Colonic mucosa (tissue), 4 donors: Measurements from ENCODE around the gene TM9SF1. TPM values are rescaled to one million over a fixed set of nuclear protein-coding genes. Genes with fewer than 3 reads are reported as not detected.
A peak's percentile ranks its signal among the peaks of the same experiment; 100 is the strongest.

Experiments
- DNase-seq: peaks from one replicate; pipeline ENCODE4 v3.0.0-alpha.2; 2020
- H3K27ac ChIP-seq: fragments of 200-600 bp; one replicate; pipeline ENCODE4 v1.8.0; 2021
- H3K27me3 ChIP-seq: fragments of 200-600 bp; one replicate; pipeline ENCODE4 v1.8.0; 2021
- H3K36me3 ChIP-seq: fragments of 200-600 bp; one replicate; pipeline ENCODE4 v1.8.0; 2021
- H3K4me1 ChIP-seq: fragments of 200-600 bp; one replicate; pipeline ENCODE4 v1.8.0; 2021; ENCODE audit warnings: mild to moderate bottlenecking
- H3K4me3 ChIP-seq: fragments of 200-600 bp; one replicate; pipeline ENCODE4 v1.8.0; 2021
- H3K9ac ChIP-seq, 2 donors: one replicate each; pipeline ENCODE4 v1.7.0; 2013; ENCODE audit warnings: control low read depth in 2 of 2, low read depth in 2 of 2, low read length in 2 of 2
- H3K9me3 ChIP-seq: fragments of 200-600 bp; one replicate; pipeline ENCODE4 v1.8.0; 2021
- CTCF ChIP-seq: fragments of 200-600 bp; IDR thresholded peaks from one replicate; pipeline ENCODE4 v1.8.0; 2022; ENCODE audit warnings: antibody characterized with exemption, mild to moderate bottlenecking
- intact Hi-C: fragments of 100-400 bp; cut with DNase I; formaldehyde crosslinking; loops from one replicate; pipeline ENCODE4 v1.14.1; 2022
- total RNA-seq, 2 donors: library from RNA; stranded (reverse); fragmentation: NEBNext Ultra II Directional in 1 of 2; extraction: Animal tissue kit (Norgen Biotek cat#: 25700) in 1 of 2; gene quantifications; one replicate each; pipeline ENCODE4 v1.2.1, GENCODE V29; 2021
- donor health status: healthy.
- donor health status: DM: no; HTN: no; CAD: no.
- donor health status: DM: no; HTN: no; CAD: no.

TM9SF1 gene
- total RNA-seq, 2 donors from 2014 or later: 58.8 to 65.6 TPM

- Histone ChIP-seq H3K9ac (no peak overlapping the region), H3K36me3 (no peaks in the 10 kb centered on the region), H3K9me3 (no peaks in the 10 kb centered on the region), H3K27me3 (no peaks in the 10 kb centered on the region), H3K27ac (no peak overlapping the region), H3K4me3 (no peak overlapping the region), H3K4me1 (no peaks in the 10 kb centered on the region)
- TF ChIP-seq CTCF: no peak
- intact Hi-C loops: no loop called here
- no peak for DNase-seq
Observed at GRCh38 chr14:24185741-24186140, 9.5 kb downstream of the TM9SF1 start.

GRCh38 chr14:24185026-24185425 is 10.2 kb downstream of the TM9SF1 start:
- no peak for TF ChIP-seq CTCF
- DNase-seq: no peak

GRCh38 chr14:24184104-24184970 is 10.9 kb downstream of the TM9SF1 start:
- no peaks in the 10 kb centered on the region for H3K36me3 ChIP-seq
- no peak overlapping the region for H3K4me3 ChIP-seq
- intact Hi-C loops: no loop called here
- DNase-seq: no peak
- no peak for TF ChIP-seq CTCF
- no peak overlapping the region for H3K9ac ChIP-seq
- H3K27ac ChIP-seq: no peak overlapping the region
- no peaks in the 10 kb centered on the region for H3K4me1 ChIP-seq
- no peaks in the 10 kb centered on the region for H3K9me3 ChIP-seq
- H3K27me3 ChIP-seq: no peaks in the 10 kb centered on the region

More at GRCh38 chr14:24185026-24185425, 10.2 kb downstream of the TM9SF1 start:
- no peaks in the 10 kb centered on the region for H3K36me3 ChIP-seq
- no peaks in the 10 kb centered on the region for H3K4me1 ChIP-seq
- H3K9me3 ChIP-seq: no peaks in the 10 kb centered on the region
- H3K4me3 ChIP-seq: no peak overlapping the region
- no peaks in the 10 kb centered on the region for H3K27me3 ChIP-seq
- intact Hi-C loops: no loop called here
- H3K9ac ChIP-seq: no peak overlapping the region
- no peak overlapping the region for H3K27ac ChIP-seq

GRCh38 chr14:24183014-24183481 is 12.2 kb downstream of the TM9SF1 start:
- Histone ChIP-seq H3K4me1 (no peaks in the 10 kb centered on the region), H3K9me3 (no peaks in the 10 kb centered on the region), H3K4me3 (no peak overlapping the region), H3K36me3 (no peaks in the 10 kb centered on the region), H3K9ac (peak overlapping the region in 1 of 2 donors; percentile 35), H3K27ac (no peak overlapping the region), H3K27me3 (no peaks in the 10 kb centered on the region)
- no peak for TF ChIP-seq CTCF
- intact Hi-C loops: no loop called here
- DNase-seq: no peak

- intact Hi-C loops: no loop called here
- Histone ChIP-seq H3K4me3 (no peak overlapping the region), H3K4me1 (no peaks in the 10 kb centered on the region), H3K9me3 (no peaks in the 10 kb centered on the region), H3K9ac (no peak overlapping the region), H3K27me3 (no peaks in the 10 kb centered on the region), H3K36me3 (no peaks in the 10 kb centered on the region), H3K27ac (no peak overlapping the region)
- DNase-seq: no peak
- no peak for TF ChIP-seq CTCF
Observed at GRCh38 chr14:24182110-24182882, 12.9 kb downstream of the TM9SF1 start.
